NCI-H1436 (cell line): ENCODE data around the gene TLE1.
A peak's percentile ranks its signal among the peaks of the same experiment; 100 is the strongest.

Experiments
- DNase-seq: peaks from one replicate; lab custom pipeline; 2025; lab: John Stamatoyannopoulos, UW

TLE1 gene

GRCh38 chr9:81686614-81687520, 2.5 kb downstream of the TLE1 start:
- peak; percentile 64 for DNase-seq

- DNase-seq: no peak
Measured at GRCh38 chr9:81685763-81686613, 3.4 kb downstream of the TLE1 start.

GRCh38 chr9:81684635-81685034, 4.7 kb downstream of the TLE1 start:
- DNase-seq: no peak

- no peak for DNase-seq
Measured at GRCh38 chr9:81683704-81684103, 5.6 kb downstream of the TLE1 start.

- DNase-seq: peak; percentile 59
Measured at GRCh38 chr9:81683238-81683637, 6.1 kb downstream of the TLE1 start.

- DNase-seq: no peak
Measured at GRCh38 chr9:81682797-81683196, 6.5 kb downstream of the TLE1 start.

- DNase-seq: no peak
Measured at GRCh38 chr9:81682177-81682576, 7.2 kb downstream of the TLE1 start.

- no peak for DNase-seq
Measured at GRCh38 chr9:81680506-81680905, 8.8 kb downstream of the TLE1 start.

- no peak for DNase-seq
Measured at GRCh38 chr9:81680006-81680405, 9.3 kb downstream of the TLE1 start.

- no peak for DNase-seq
Measured at GRCh38 chr9:81678088-81678487, 11.3 kb downstream of the TLE1 start.

GRCh38 chr9:81676395-81676794, 13.0 kb downstream of the TLE1 start:
- no peak for DNase-seq

GRCh38 chr9:81673310-81673709, 16.0 kb downstream of the TLE1 start:
- no peak for DNase-seq

GRCh38 chr9:81671880-81672280, 17.5 kb downstream of the TLE1 start:
- no peak for DNase-seq

- DNase-seq: no peak
Measured at GRCh38 chr9:81669866-81670265, 19.5 kb downstream of the TLE1 start.

GRCh38 chr9:81669041-81669651, 20.2 kb downstream of the TLE1 start:
- DNase-seq: no peak

GRCh38 chr9:81666123-81666522, 23.2 kb downstream of the TLE1 start:
- DNase-seq: no peak

GRCh38 chr9:81665322-81665871, 23.9 kb downstream of the TLE1 start:
- peak; percentile 93 for DNase-seq

GRCh38 chr9:81664638-81665222, 24.6 kb downstream of the TLE1 start:
- peak; percentile 27 for DNase-seq

- peak; percentile 89 for DNase-seq
Measured at GRCh38 chr9:81661339-81661738, 28.0 kb downstream of the TLE1 start.

GRCh38 chr9:81656871-81657337, 32.4 kb downstream of the TLE1 start:
- no peak for DNase-seq

GRCh38 chr9:81656004-81656403, 33.3 kb downstream of the TLE1 start:
- no peak for DNase-seq

GRCh38 chr9:81653240-81653639, 36.1 kb downstream of the TLE1 start:
- no peak for DNase-seq
